GM23338 (cell line): ENCODE measurements around the gene OXGR1. TPM values are rescaled to one million over a fixed set of nuclear protein-coding genes. Genes with fewer than 3 reads are reported as not detected.

Source experiments
- ATAC-seq: fragments of 200-7000 bp; cut with Tn5 transposase; 3 replicates; pipeline ENCODE4 v1.9.1; 2020
- DNase-seq: peaks from one replicate; pipeline ENCODE4 v3.0.0-alpha.2; 2015; ENCODE audit warnings: low spot score
- H2AFZ ChIP-seq: fragments of 200-600 bp; sonication (generic); 2 replicates; pipeline ENCODE4 v1.8.0; 2016; ENCODE audit warnings: antibody characterized with exemption, mild to moderate bottlenecking, moderate library complexity
- H3F3A ChIP-seq: fragments of 200-600 bp; sonication (generic); replicated peaks from 2 replicates; pipeline ENCODE4 v1.8.0; 2017; ENCODE audit warnings: antibody characterized with exemption, mixed run types, low read depth
- H3K27ac ChIP-seq: fragments of 200-600 bp; sonication (generic); 2 replicates; pipeline ENCODE4 v1.6.1; 2016; ENCODE audit warnings: low read depth
- H3K27me3 ChIP-seq: fragments of 200-600 bp; sonication (generic); 2 replicates; pipeline ENCODE4 v1.8.0; 2016; ENCODE audit warnings: mild to moderate bottlenecking, mixed run types, moderate library complexity; ENCODE audit not compliant: insufficient read depth
- H3K36me3 ChIP-seq: fragments of 200-600 bp; sonication (generic); 2 replicates; pipeline ENCODE4 v1.8.0; 2016; ENCODE audit warnings: mild to moderate bottlenecking; ENCODE audit not compliant: insufficient read depth
- H3K4me1 ChIP-seq: fragments of 200-600 bp; sonication (generic); 2 replicates; pipeline ENCODE4 v1.8.0; 2016; ENCODE audit warnings: mild to moderate bottlenecking, moderate library complexity; ENCODE audit not compliant: insufficient read depth
- H3K4me2 ChIP-seq: fragments of 200-600 bp; sonication (generic); 2 replicates; pipeline ENCODE4 v1.7.1; 2017; ENCODE audit warnings: mixed run types
- H3K4me3 ChIP-seq: fragments of 200-600 bp; sonication (generic); 2 replicates; pipeline ENCODE4 v1.6.1; 2016; ENCODE audit warnings: mixed run types
- H3K79me2 ChIP-seq: fragments of 200-600 bp; sonication (generic); replicated peaks from 2 replicates; pipeline ENCODE4 v1.8.0; 2017; ENCODE audit warnings: mild to moderate bottlenecking; ENCODE audit not compliant: insufficient read depth
- H3K9me2 ChIP-seq: fragments of 200-600 bp; sonication (generic); 2 replicates; pipeline ENCODE4 v1.8.0; 2017; ENCODE audit not compliant: insufficient read depth
- H4K20me1 ChIP-seq: fragments of 200-600 bp; sonication (generic); replicated peaks from 2 replicates; pipeline ENCODE4 v1.8.0; 2017; ENCODE audit warnings: mild to moderate bottlenecking; ENCODE audit not compliant: insufficient read depth
- H3K27ac Mint-ChIP-seq: 2 replicates; pipeline ENCODE4 v1.8.0; 2020; ENCODE audit warnings: inconsistent platforms, mild to moderate bottlenecking, moderate library complexity, mixed read lengths
- H3K27me3 Mint-ChIP-seq: 3 replicates; pipeline ENCODE4 v1.8.0; 2022; ENCODE audit warnings: low read depth, mild to moderate bottlenecking, moderate library complexity, mixed read lengths, inconsistent platforms; ENCODE audit not compliant: insufficient read depth, poor library complexity
- H3K36me3 Mint-ChIP-seq: 3 replicates; pipeline ENCODE4 v1.8.0; 2021; ENCODE audit warnings: low read depth, mild to moderate bottlenecking, inconsistent platforms, moderate library complexity, mixed read lengths
- H3K4me1 Mint-ChIP-seq: 3 replicates; pipeline ENCODE4 v1.8.0; 2020; ENCODE audit warnings: mild to moderate bottlenecking, inconsistent platforms, mixed read lengths
- H3K4me3 Mint-ChIP-seq: 3 replicates; pipeline ENCODE4 v1.8.0; 2021; ENCODE audit warnings: moderate library complexity, mild to moderate bottlenecking, inconsistent platforms, mixed read lengths
- H3K9me3 Mint-ChIP-seq: 3 replicates; pipeline ENCODE4 v1.8.0; 2020; ENCODE audit warnings: moderate library complexity, mild to moderate bottlenecking, inconsistent platforms, mixed read lengths
- CREB1 ChIP-seq: fragments of 250-450 bp; sonication (Bioruptor Pico); IDR thresholded peaks from 2 replicates; pipeline ENCODE4 v1.5.0; 2020; ENCODE audit warnings: low read depth, mild to moderate bottlenecking, moderate library complexity
- EZH2 ChIP-seq: fragments of 200-600 bp; sonication (generic); IDR thresholded peaks from one replicate; pipeline ENCODE4 v1.8.0; 2017; ENCODE audit warnings: antibody characterized with exemption, mild to moderate bottlenecking, low read depth; ENCODE audit not compliant: unreplicated experiment
- EZH2phosphoT487 ChIP-seq: fragments of 200-600 bp; sonication (generic); IDR thresholded peaks from one replicate; pipeline ENCODE4 v1.8.1; 2018; ENCODE audit warnings: antibody characterized with exemption; ENCODE audit not compliant: unreplicated experiment
- JUNB ChIP-seq: IDR thresholded peaks from one replicate; pipeline ENCODE4 v1.6.1; 2016; ENCODE audit warnings: antibody characterized with exemption; ENCODE audit not compliant: unreplicated experiment
- NANOG ChIP-seq: IDR thresholded peaks from 2 replicates; pipeline ENCODE4 v1.6.1; 2016; ENCODE audit warnings: antibody characterized with exemption, borderline replicate concordance
- POLR2AphosphoS5 ChIP-seq: IDR thresholded peaks from 2 replicates; pipeline ENCODE4 v1.6.1; 2016; ENCODE audit warnings: antibody characterized with exemption, low read depth
- STAT1 ChIP-seq: IDR thresholded peaks from one replicate; pipeline ENCODE4 v1.6.1; 2016; ENCODE audit warnings: antibody characterized with exemption; ENCODE audit not compliant: unreplicated experiment
- ZNF114 ChIP-seq: fragments of 250-450 bp; sonication (Bioruptor Pico); IDR thresholded peaks from 2 replicates; pipeline ENCODE4 v1.5.0; 2020; ENCODE audit warnings: mild to moderate bottlenecking, moderate library complexity
- ZNF331 ChIP-seq: fragments of 250-450 bp; sonication (Bioruptor Pico); IDR thresholded peaks from 2 replicates; pipeline ENCODE4 v1.5.0; 2020; ENCODE audit warnings: low read depth, mild to moderate bottlenecking, moderate library complexity
- polyA plus RNA-seq: library from polyadenylated mRNA; unstranded; fragments of >200 nt; fragmentation: Nextera tagmentation; extraction: Ambion mirVana; gene quantifications from 2 replicates; pipeline ENCODE4 v1.2.1, GENCODE V29; 2016
- total RNA-seq: library from RNA; depleted of rRNA; stranded (reverse); fragments of >200 nt; shearing (Covaris generic); gene quantifications from 2 replicates; pipeline ENCODE4 v1.2.3, GENCODE V29; 2014
- TF ChIP-seq, protein P1 (sequence below): IDR thresholded peaks from one replicate; pipeline ENCODE4 v1.6.1; 2018; ENCODE audit warnings: antibody characterized with exemption; ENCODE audit not compliant: unreplicated experiment
- TF ChIP-seq, protein P2 (sequence below), 2 experiments: fragments of 200-600 bp in 1 of 2; sonication (generic) in 1 of 2; conservative IDR thresholded peaks; 2 replicates each; pipeline versions ENCODE4 v1.5.1 to v1.6.1; 2016 to 2017; ENCODE audit warnings: antibody characterized with exemption in 2 of 2, low read depth in 2 of 2, mild to moderate bottlenecking in 2 of 2, moderate library complexity in 1 of 2
- TF ChIP-seq, protein P3 (sequence below): fragments of 250-450 bp; sonication (Bioruptor Pico); IDR thresholded peaks from 2 replicates; pipeline ENCODE4 v1.5.0; 2020; ENCODE audit warnings: mild to moderate bottlenecking, moderate library complexity
- TF ChIP-seq, protein P4 (sequence below): IDR thresholded peaks from 2 replicates; pipeline ENCODE4 v1.6.1; 2016; ENCODE audit warnings: antibody characterized with exemption

The OXGR1 gene
- total and polyA plus RNA-seq, 2 experiments from 2014 or later = 0.29 to 0.80 TPM

DNA sequence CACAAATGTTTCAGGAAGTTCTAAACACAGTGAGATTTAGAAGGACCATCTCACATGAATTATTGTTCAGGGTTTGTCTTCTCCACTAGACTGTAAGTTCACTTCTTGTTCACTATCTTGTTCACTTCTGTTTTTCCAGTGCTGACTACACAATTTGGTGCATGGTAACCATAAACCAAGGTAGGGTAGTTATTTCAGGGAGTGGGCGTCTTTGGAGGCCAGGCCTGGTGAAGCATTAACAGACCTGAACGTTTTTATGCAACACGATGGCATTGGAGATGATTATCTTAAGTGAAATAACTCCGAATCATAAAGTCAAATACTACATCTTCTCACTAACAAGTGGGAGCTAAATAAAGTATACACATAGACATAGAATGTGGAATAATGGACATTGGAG lies 14.4 kb upstream of the OXGR1 start:
- H3K9me3 Mint-ChIP-seq = no peaks in the 10 kb centered on the region
- Histone ChIP-seq H3F3A (no peaks in the 10 kb centered on the region), H3K79me2 (no peaks in the 10 kb centered on the region), H3K9me2 (no peaks in the 10 kb centered on the region), H3K36me3 (no peaks in the 10 kb centered on the region), H4K20me1 (no peaks in the 10 kb centered on the region), H3K4me1 (no peaks in the 10 kb centered on the region), H2AFZ (no peak overlapping the region), H3K27me3 (peaks cover 14% of the 10 kb centered on the region), H3K27ac (no peak overlapping the region), H3K4me3 (no peak overlapping the region), H3K4me2 (no peak overlapping the region)
- H3K4me1 Mint-ChIP-seq = no peaks in the 10 kb centered on the region
- no peaks in the 10 kb centered on the region for H3K36me3 Mint-ChIP-seq
- TF ChIP-seq CREB1 = no peak
- no peak for TF ChIP-seq POLR2AphosphoS5
- TF ChIP-seq EZH2phosphoT487 = no peak
- no peak for TF ChIP-seq JUNB
- TF ChIP-seq NANOG = no peak
- no peak for TF ChIP-seq ZNF331 (CRISPR knock-in tag)
- TF ChIP-seq EZH2 = no peak
- no peak for TF ChIP-seq STAT1
- TF ChIP-seq, protein P1, sequence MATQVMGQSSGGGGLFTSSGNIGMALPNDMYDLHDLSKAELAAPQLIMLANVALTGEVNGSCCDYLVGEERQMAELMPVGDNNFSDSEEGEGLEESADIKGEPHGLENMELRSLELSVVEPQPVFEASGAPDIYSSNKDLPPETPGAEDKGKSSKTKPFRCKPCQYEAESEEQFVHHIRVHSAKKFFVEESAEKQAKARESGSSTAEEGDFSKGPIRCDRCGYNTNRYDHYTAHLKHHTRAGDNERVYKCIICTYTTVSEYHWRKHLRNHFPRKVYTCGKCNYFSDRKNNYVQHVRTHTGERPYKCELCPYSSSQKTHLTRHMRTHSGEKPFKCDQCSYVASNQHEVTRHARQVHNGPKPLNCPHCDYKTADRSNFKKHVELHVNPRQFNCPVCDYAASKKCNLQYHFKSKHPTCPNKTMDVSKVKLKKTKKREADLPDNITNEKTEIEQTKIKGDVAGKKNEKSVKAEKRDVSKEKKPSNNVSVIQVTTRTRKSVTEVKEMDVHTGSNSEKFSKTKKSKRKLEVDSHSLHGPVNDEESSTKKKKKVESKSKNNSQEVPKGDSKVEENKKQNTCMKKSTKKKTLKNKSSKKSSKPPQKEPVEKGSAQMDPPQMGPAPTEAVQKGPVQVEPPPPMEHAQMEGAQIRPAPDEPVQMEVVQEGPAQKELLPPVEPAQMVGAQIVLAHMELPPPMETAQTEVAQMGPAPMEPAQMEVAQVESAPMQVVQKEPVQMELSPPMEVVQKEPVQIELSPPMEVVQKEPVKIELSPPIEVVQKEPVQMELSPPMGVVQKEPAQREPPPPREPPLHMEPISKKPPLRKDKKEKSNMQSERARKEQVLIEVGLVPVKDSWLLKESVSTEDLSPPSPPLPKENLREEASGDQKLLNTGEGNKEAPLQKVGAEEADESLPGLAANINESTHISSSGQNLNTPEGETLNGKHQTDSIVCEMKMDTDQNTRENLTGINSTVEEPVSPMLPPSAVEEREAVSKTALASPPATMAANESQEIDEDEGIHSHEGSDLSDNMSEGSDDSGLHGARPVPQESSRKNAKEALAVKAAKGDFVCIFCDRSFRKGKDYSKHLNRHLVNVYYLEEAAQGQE = no peak
- TF ChIP-seq, protein P2, sequence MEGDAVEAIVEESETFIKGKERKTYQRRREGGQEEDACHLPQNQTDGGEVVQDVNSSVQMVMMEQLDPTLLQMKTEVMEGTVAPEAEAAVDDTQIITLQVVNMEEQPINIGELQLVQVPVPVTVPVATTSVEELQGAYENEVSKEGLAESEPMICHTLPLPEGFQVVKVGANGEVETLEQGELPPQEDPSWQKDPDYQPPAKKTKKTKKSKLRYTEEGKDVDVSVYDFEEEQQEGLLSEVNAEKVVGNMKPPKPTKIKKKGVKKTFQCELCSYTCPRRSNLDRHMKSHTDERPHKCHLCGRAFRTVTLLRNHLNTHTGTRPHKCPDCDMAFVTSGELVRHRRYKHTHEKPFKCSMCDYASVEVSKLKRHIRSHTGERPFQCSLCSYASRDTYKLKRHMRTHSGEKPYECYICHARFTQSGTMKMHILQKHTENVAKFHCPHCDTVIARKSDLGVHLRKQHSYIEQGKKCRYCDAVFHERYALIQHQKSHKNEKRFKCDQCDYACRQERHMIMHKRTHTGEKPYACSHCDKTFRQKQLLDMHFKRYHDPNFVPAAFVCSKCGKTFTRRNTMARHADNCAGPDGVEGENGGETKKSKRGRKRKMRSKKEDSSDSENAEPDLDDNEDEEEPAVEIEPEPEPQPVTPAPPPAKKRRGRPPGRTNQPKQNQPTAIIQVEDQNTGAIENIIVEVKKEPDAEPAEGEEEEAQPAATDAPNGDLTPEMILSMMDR (conservative IDR thresholded peaks at IDR 0.05; ENCODE audit: low read depth in 2 of 2) = no peak
- TF ChIP-seq ZNF114 (CRISPR knock-in tag) = no peak
- TF ChIP-seq, protein P3, sequence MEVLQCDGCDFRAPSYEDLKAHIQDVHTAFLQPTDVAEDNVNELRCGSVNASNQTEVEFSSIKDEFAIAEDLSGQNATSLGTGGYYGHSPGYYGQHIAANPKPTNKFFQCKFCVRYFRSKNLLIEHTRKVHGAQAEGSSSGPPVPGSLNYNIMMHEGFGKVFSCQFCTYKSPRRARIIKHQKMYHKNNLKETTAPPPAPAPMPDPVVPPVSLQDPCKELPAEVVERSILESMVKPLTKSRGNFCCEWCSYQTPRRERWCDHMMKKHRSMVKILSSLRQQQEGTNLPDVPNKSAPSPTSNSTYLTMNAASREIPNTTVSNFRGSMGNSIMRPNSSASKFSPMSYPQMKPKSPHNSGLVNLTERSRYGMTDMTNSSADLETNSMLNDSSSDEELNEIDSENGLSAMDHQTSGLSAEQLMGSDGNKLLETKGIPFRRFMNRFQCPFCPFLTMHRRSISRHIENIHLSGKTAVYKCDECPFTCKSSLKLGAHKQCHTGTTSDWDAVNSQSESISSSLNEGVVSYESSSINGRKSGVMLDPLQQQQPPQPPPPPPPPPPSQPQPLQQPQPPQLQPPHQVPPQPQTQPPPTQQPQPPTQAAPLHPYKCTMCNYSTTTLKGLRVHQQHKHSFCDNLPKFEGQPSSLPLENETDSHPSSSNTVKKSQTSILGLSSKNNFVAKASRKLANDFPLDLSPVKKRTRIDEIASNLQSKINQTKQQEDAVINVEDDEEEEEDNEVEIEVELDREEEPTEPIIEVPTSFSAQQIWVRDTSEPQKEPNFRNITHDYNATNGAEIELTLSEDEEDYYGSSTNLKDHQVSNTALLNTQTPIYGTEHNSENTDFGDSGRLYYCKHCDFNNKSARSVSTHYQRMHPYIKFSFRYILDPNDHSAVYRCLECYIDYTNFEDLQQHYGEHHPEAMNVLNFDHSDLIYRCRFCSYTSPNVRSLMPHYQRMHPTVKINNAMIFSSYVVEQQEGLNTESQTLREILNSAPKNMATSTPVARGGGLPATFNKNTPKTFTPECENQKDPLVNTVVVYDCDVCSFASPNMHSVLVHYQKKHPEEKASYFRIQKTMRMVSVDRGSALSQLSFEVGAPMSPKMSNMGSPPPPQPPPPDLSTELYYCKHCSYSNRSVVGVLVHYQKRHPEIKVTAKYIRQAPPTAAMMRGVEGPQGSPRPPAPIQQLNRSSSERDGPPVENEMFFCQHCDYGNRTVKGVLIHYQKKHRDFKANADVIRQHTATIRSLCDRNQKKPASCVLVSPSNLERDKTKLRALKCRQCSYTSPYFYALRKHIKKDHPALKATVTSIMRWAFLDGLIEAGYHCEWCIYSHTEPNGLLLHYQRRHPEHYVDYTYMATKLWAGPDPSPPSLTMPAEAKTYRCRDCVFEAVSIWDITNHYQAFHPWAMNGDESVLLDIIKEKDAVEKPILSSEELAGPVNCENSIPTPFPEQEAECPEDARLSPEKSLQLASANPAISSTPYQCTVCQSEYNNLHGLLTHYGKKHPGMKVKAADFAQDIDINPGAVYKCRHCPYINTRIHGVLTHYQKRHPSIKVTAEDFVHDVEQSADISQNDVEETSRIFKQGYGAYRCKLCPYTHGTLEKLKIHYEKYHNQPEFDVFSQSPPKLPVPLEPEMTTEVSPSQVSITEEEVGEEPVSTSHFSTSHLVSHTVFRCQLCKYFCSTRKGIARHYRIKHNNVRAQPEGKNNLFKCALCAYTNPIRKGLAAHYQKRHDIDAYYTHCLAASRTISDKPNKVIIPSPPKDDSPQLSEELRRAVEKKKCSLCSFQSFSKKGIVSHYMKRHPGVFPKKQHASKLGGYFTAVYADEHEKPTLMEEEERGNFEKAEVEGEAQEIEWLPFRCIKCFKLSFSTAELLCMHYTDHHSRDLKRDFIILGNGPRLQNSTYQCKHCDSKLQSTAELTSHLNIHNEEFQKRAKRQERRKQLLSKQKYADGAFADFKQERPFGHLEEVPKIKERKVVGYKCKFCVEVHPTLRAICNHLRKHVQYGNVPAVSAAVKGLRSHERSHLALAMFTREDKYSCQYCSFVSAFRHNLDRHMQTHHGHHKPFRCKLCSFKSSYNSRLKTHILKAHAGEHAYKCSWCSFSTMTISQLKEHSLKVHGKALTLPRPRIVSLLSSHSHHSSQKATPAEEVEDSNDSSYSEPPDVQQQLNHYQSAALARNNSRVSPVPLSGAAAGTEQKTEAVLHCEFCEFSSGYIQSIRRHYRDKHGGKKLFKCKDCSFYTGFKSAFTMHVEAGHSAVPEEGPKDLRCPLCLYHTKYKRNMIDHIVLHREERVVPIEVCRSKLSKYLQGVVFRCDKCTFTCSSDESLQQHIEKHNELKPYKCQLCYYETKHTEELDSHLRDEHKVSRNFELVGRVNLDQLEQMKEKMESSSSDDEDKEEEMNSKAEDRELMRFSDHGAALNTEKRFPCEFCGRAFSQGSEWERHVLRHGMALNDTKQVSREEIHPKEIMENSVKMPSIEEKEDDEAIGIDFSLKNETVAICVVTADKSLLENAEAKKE (CRISPR knock-in tag) = no peak
- TF ChIP-seq, protein P4, sequence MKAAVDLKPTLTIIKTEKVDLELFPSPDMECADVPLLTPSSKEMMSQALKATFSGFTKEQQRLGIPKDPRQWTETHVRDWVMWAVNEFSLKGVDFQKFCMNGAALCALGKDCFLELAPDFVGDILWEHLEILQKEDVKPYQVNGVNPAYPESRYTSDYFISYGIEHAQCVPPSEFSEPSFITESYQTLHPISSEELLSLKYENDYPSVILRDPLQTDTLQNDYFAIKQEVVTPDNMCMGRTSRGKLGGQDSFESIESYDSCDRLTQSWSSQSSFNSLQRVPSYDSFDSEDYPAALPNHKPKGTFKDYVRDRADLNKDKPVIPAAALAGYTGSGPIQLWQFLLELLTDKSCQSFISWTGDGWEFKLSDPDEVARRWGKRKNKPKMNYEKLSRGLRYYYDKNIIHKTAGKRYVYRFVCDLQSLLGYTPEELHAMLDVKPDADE = no peak
- DNase-seq (no peak), ATAC-seq (no peak)
- H3K4me3 Mint-ChIP-seq = no peak overlapping the region
- H3K27me3 Mint-ChIP-seq = no peaks in the 10 kb centered on the region
- no peak overlapping the region for H3K27ac Mint-ChIP-seq
